Spleen (tissue), 7 donors: Measurements from ENCODE around the gene SIGLEC8.
"Not testable (repeated sequence)": the region's sequence is repeated elsewhere in the genome, so short reads cannot be mapped to it uniquely, and the experiment has no call there.

Experiments used
- POLR2A ChIP-seq, 3 donors: fragments of 450-650 bp; IDR thresholded peaks; one replicate each; pipeline ENCODE4 v1.5.1; 2017; ENCODE audit warnings: antibody characterized with exemption in 3 of 3, mild to moderate bottlenecking in 1 of 3
- TF ChIP-seq, protein P1 (sequence below), 11 experiments: fragments of 200-600 bp in 7 of 11; fragments of 450-650 bp in 4 of 11; sonication (generic) in 4 of 11; IDR thresholded peaks in 8 of 11; conservative IDR thresholded peaks in 3 of 11; 1 replicate in 7 of 11; 2 replicates in 4 of 11; pipeline versions ENCODE4 v1.4.0 to v1.8.0; 2016 to 2021; ENCODE audit warnings: antibody characterized with exemption in 11 of 11, inconsistent platforms in 4 of 11, mild to moderate bottlenecking in 1 of 11
- donor health status: DM: no; HTN: no; CAD: no; lungs with moderate emphysema.
- donor health status: DM: no; HTN: no; CAD: no.
- donor health status: DM: no; HTN: no; CAD: no.

- TF ChIP-seq, protein P1, sequence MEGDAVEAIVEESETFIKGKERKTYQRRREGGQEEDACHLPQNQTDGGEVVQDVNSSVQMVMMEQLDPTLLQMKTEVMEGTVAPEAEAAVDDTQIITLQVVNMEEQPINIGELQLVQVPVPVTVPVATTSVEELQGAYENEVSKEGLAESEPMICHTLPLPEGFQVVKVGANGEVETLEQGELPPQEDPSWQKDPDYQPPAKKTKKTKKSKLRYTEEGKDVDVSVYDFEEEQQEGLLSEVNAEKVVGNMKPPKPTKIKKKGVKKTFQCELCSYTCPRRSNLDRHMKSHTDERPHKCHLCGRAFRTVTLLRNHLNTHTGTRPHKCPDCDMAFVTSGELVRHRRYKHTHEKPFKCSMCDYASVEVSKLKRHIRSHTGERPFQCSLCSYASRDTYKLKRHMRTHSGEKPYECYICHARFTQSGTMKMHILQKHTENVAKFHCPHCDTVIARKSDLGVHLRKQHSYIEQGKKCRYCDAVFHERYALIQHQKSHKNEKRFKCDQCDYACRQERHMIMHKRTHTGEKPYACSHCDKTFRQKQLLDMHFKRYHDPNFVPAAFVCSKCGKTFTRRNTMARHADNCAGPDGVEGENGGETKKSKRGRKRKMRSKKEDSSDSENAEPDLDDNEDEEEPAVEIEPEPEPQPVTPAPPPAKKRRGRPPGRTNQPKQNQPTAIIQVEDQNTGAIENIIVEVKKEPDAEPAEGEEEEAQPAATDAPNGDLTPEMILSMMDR (IDR thresholded peaks at IDR 0.05 in 8 of 11, conservative IDR thresholded peaks at IDR 0.05 in 3 of 11): not testable (repeated sequence)
- not testable (repeated sequence) for TF ChIP-seq POLR2A (IDR thresholded peaks at IDR 0.05)
These were observed 5.8 kb upstream of the SIGLEC8 start for GRCh38 chr19:51463976-51464581.
